Suprapubic skin (tissue), 4 donors: ENCODE results near the gene ZNF23. TPM values are rescaled to one million over a fixed set of nuclear protein-coding genes. Genes with fewer than 3 reads are reported as not detected.
A peak's percentile ranks its signal among the peaks of the same experiment; 100 is the strongest.
"Not testable (repeated sequence)": the region's sequence is repeated elsewhere in the genome, so short reads cannot be mapped to it uniquely, and the experiment has no call there.

Source experiments
- DNase-seq, 2 donors: peaks; one replicate each; pipeline ENCODE4 v3.0.0-alpha.2; 2019; ENCODE audit warnings: low spot score in 2 of 2
- H3K27ac ChIP-seq: fragments of 200-600 bp; sonication (generic); one replicate; pipeline ENCODE4 v1.5.1; 2019
- H3K27me3 ChIP-seq: fragments of 200-600 bp; sonication (generic); one replicate; pipeline ENCODE4 v1.5.1; 2019
- H3K36me3 ChIP-seq: fragments of 200-600 bp; sonication (generic); one replicate; pipeline ENCODE4 v1.5.1; 2019
- H3K4me1 ChIP-seq: fragments of 200-600 bp; sonication (generic); one replicate; pipeline ENCODE4 v1.5.1; 2019
- H3K4me3 ChIP-seq: fragments of 200-600 bp; sonication (generic); one replicate; pipeline ENCODE4 v1.5.1; 2019; ENCODE audit warnings: mild to moderate bottlenecking
- H3K9me3 ChIP-seq: fragments of 200-600 bp; sonication (generic); one replicate; pipeline ENCODE4 v1.5.1; 2019
- CTCF ChIP-seq, 2 donors: fragments of 200-600 bp in 1 of 2; fragments of 450-650 bp in 1 of 2; sonication (generic) in 1 of 2; IDR thresholded peaks; one replicate each; pipeline ENCODE4 v1.5.1; 2016 to 2019; ENCODE audit warnings: antibody characterized with exemption in 2 of 2, mild to moderate bottlenecking in 1 of 2, moderate library complexity in 1 of 2
- EP300 ChIP-seq: sonication (generic); formaldehyde crosslinking; IDR thresholded peaks from one replicate; pipeline ENCODE4 v1.6.1; 2017; ENCODE audit warnings: antibody characterized with exemption
- POLR2A ChIP-seq, 2 donors: fragments of 450-650 bp; IDR thresholded peaks; one replicate each; pipeline ENCODE4 v1.6.1; 2017; ENCODE audit warnings: antibody characterized with exemption in 2 of 2, mild to moderate bottlenecking in 2 of 2, moderate library complexity in 2 of 2
- POLR2AphosphoS5 ChIP-seq, 3 donors: sonication (generic); formaldehyde crosslinking; IDR thresholded peaks; one replicate each; pipeline ENCODE4 v1.6.1; 2017; ENCODE audit warnings: antibody characterized with exemption in 3 of 3
- WGBS: methylation state at CpG from one replicate; pipeline ENCODE4 v1.1.5; 2018; 5-methylcytosine and 5-hydroxymethylcytosine counted together
- total RNA-seq, 4 donors: library from RNA; depleted of rRNA; stranded (reverse); fragments of >200 nt; gene quantifications; one replicate each; pipeline ENCODE4 v1.1.0, GENCODE V29; 2016

Gene ZNF23
- 1 to 10 TPM; 2.5 to 5.8 (median 4.8) TPM for total RNA-seq

GRCh38 chr16:71461686-71462648, at the start of gene ZNF23:
Gene ZNF23 (minus strand): TSS chr16:71462247. CDS start chr16:71456796, 5,451 bp downstream.
- 2% methylated on average over 25 of the region's 52 CpGs for WGBS
- Histone ChIP-seq H3K36me3 (no peaks in the 10 kb centered on the region), H3K4me3 (peak within 1 kb of the TSS; percentile 96), H3K9me3 (no peaks in the 10 kb centered on the region), H3K4me1 (peaks cover 20% of the 10 kb centered on the region), H3K27ac (peak within 1 kb of the TSS; percentile 83), H3K27me3 (no peaks in the 10 kb centered on the region)
- peak; percentile 89 to 93 for DNase-seq
- TF ChIP-seq POLR2A (IDR thresholded peaks at IDR 0.05) (peak in 1 of 2 donors; percentile 57), POLR2AphosphoS5 (IDR thresholded peaks at IDR 0.05) (peak in 2 of 3 donors; percentile 42 to 67), EP300 (no peak), CTCF (IDR thresholded peaks at IDR 0.05) (no peak)

GRCh38 chr16:71507061-71507460, 45.0 kb upstream of the ZNF23 start:
- H3K9me3 ChIP-seq = no peaks in the 10 kb centered on the region
- no peak for DNase-seq
- H3K4me3 ChIP-seq = no peak overlapping the region
- H3K27me3 ChIP-seq = peaks cover 2% of the 10 kb centered on the region
- H3K36me3 ChIP-seq = no peaks in the 10 kb centered on the region
- H3K4me1 ChIP-seq = no peaks in the 10 kb centered on the region
- no peak overlapping the region for H3K27ac ChIP-seq
- WGBS = 58% methylated on average over 1 of the region's 1 CpG
- TF ChIP-seq CTCF (IDR thresholded peaks at IDR 0.05) = no peak
- no peak for TF ChIP-seq POLR2A (IDR thresholded peaks at IDR 0.05)
- no peak for TF ChIP-seq EP300
- TF ChIP-seq POLR2AphosphoS5 (IDR thresholded peaks at IDR 0.05) = no peak

GRCh38 chr16:71504901-71505300, 42.9 kb upstream of the ZNF23 start:
- H3K4me3 ChIP-seq = no peak overlapping the region
- WGBS = 77% methylated on average over 5 of the region's 5 CpGs
- DNase-seq = no peak
- peaks cover 2% of the 10 kb centered on the region for H3K27me3 ChIP-seq
- no peaks in the 10 kb centered on the region for H3K36me3 ChIP-seq
- no peaks in the 10 kb centered on the region for H3K9me3 ChIP-seq
- no peaks in the 10 kb centered on the region for H3K4me1 ChIP-seq
- no peak overlapping the region for H3K27ac ChIP-seq
- no peak for TF ChIP-seq POLR2A (IDR thresholded peaks at IDR 0.05)
- TF ChIP-seq CTCF (IDR thresholded peaks at IDR 0.05) = no peak
- TF ChIP-seq POLR2AphosphoS5 (IDR thresholded peaks at IDR 0.05) = no peak

GRCh38 chr16:71504051-71504450, 42.0 kb upstream of the ZNF23 start:
- not testable (repeated sequence) for DNase-seq, H3K27ac ChIP-seq, H3K9me3 ChIP-seq, H3K4me1 ChIP-seq, H3K4me3 ChIP-seq, H3K27me3 ChIP-seq, H3K36me3 ChIP-seq
- WGBS = 66% methylated on average over 7 of the region's 7 CpGs

GRCh38 chr16:71501547-71501946, 39.5 kb upstream of the ZNF23 start:
- TF ChIP-seq POLR2A (IDR thresholded peaks at IDR 0.05) (no peak), EP300 (no peak), CTCF (IDR thresholded peaks at IDR 0.05) (no peak), POLR2AphosphoS5 (IDR thresholded peaks at IDR 0.05) (no peak)
- no peak overlapping the region for H3K4me3 ChIP-seq
- DNase-seq = no peak
- 51% methylated on average over 3 of the region's 3 CpGs for WGBS
- H3K9me3 ChIP-seq = no peaks in the 10 kb centered on the region
- H3K36me3 ChIP-seq = no peaks in the 10 kb centered on the region
- no peaks in the 10 kb centered on the region for H3K4me1 ChIP-seq
- no peak overlapping the region for H3K27ac ChIP-seq
- H3K27me3 ChIP-seq = peaks cover 2% of the 10 kb centered on the region
